GM18511 (cell line): ENCODE data around the gene HOXD10.

Source experiments
- ATAC-seq: cut with Tn5 transposase; IDR thresholded peaks from one replicate; pipeline ENCODE4 v1.9.1; 2021; ENCODE audit warnings: mild to moderate bottlenecking, moderate library complexity; ENCODE audit not compliant: unreplicated experiment

Gene HOXD10

GRCh38 chr2:176121190-176122051 is 4.8 kb downstream of the HOXD10 start:
- no peak for ATAC-seq

GRCh38 chr2:176122052-176122682 is 5.6 kb downstream of the HOXD10 start:
- no peak for ATAC-seq

- no peak for ATAC-seq
Measured at GRCh38 chr2:176122683-176123410, 6.3 kb downstream of the HOXD10 start, which contains the start of gene HOXD9. Gene HOXD9, plus strand, starts transcription at chr2:176122719. Its CDS starts 50 bp downstream, at chr2:176122769.

GRCh38 chr2:176123411-176124109 is 7.0 kb downstream of the HOXD10 start:
- ATAC-seq = no peak

GRCh38 chr2:176124110-176124946 is 7.8 kb downstream of the HOXD10 start:
- no peak for ATAC-seq

- no peak for ATAC-seq
Measured at GRCh38 chr2:176124947-176125771, 8.6 kb downstream of the HOXD10 start.

GRCh38 chr2:176125772-176126054 is 9.1 kb downstream of the HOXD10 start:
- no peak for ATAC-seq

- no peak for ATAC-seq
Measured at GRCh38 chr2:176126929-176127773, 10.6 kb downstream of the HOXD10 start.

GRCh38 chr2:176127774-176128072 is 11.1 kb downstream of the HOXD10 start:
- ATAC-seq = no peak

GRCh38 chr2:176128172-176128981 is 11.8 kb downstream of the HOXD10 start:
- ATAC-seq = no peak

GRCh38 chr2:176128982-176129796 is 12.6 kb downstream of the HOXD10 start, which contains the start of gene HOXD8:
Gene HOXD8, plus strand, starts transcription at chr2:176129705. Its CDS starts 662 bp downstream, at chr2:176130367.
- no peak for ATAC-seq

GRCh38 chr2:176129813-176130146 is 13.2 kb downstream of the HOXD10 start:
- ATAC-seq = no peak

- no peak for ATAC-seq
Measured at GRCh38 chr2:176130147-176130956, 13.8 kb downstream of the HOXD10 start.

- no peak for ATAC-seq
Measured at GRCh38 chr2:176130957-176131847, 14.6 kb downstream of the HOXD10 start.

- ATAC-seq = no peak
Measured at GRCh38 chr2:176131848-176132158, 15.2 kb downstream of the HOXD10 start.
